NCI-H526 treated with DMSO at 0.1 percent for 48 hours (cell line): ENCODE measurements around the gene SERP1.

Source experiments
- DNase-seq: peaks from one replicate; lab custom pipeline; 2025; lab: John Stamatoyannopoulos, UW

SERP1 gene

DNA sequence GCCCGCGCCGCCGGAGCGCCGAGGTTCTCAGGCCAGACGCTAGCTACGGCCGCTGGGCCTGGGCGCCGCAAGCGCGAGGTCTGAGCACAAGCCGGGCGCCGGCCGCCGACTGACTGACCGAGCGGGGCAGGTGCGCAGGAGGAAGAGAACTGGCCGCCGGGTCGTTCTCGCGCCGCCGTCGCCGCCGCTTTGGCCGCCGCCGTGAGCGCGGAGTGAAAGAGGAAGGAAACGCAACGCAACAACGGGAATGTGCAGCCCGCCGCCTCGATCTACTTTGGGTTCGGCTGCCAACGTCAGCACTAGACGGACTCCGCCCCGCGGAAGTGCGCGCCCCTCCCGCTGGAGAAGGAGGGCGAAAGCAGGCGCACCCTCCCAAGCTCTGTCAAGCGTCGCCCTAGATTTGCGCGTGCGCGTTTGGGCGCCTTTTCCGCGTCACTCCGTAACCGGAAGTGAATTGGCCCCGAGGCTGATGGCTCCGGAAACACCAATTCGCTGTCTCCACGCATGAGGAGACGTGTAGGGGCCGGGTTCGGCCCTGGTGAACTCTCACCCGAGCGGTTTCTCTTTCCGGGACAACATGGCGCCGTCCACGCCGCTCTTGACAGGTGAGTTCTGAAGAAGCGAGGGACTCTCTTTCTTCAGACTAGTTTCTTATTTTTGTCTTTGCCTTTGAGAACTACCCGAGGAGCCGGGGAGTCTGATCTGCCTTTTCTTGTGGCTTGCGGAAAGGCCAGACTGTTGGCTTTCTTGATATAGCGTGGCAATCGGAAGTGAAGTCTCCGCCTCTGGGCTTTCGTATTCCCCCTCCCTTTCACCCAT, at the start of gene SERP1, which contains the start of gene EIF2A:
Gene SERP1, minus strand, starts transcription at position 271 of the 819 bp plus-strand sequence. CDS start 361 bp downstream, outside the sequence.
Gene EIF2A, plus strand, starts transcription at position 562 of the 819 bp plus-strand sequence. Its CDS starts 16 bp downstream, at position 578.
- peak; percentile 99 for DNase-seq

DNA sequence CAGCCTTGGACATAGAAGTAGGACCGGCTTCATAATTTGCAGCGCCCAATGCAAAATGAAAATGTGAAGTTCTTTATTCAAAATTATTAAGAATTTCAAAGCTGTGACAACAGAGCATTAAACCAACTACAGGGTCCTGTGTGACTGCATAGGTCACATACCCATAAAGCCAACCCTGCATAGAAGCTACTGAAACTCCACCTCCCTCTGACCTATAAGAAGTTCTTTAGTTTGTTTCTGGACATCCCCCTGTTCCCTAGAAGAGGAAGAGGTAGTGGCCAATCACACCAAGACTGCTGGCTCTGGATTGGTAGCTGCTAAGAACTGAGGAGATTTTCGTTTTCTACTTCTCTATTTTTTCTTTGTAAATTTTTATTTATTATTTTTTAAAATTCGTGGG, 47.9 kb upstream of the SERP1 start:
- DNase-seq = no peak

DNA sequence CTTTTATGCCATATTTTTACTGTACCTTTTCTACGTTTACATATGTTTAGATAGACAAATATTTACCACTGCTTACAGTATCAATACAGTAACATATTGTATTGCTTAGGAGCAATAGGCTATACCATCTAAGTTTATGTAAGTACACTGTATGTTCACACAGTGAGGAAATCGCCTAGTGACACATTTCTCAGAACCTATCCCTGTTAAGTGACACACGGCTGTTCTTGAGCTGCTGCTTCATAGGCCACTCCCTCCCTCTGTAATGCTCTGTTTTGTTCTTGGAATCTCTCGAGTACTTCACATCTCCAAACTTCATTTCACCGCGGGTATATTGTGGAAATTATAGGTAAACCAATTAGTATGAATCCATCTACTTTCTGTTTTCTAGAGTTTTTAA, 43.5 kb upstream of the SERP1 start:
- no peak for DNase-seq

DNA sequence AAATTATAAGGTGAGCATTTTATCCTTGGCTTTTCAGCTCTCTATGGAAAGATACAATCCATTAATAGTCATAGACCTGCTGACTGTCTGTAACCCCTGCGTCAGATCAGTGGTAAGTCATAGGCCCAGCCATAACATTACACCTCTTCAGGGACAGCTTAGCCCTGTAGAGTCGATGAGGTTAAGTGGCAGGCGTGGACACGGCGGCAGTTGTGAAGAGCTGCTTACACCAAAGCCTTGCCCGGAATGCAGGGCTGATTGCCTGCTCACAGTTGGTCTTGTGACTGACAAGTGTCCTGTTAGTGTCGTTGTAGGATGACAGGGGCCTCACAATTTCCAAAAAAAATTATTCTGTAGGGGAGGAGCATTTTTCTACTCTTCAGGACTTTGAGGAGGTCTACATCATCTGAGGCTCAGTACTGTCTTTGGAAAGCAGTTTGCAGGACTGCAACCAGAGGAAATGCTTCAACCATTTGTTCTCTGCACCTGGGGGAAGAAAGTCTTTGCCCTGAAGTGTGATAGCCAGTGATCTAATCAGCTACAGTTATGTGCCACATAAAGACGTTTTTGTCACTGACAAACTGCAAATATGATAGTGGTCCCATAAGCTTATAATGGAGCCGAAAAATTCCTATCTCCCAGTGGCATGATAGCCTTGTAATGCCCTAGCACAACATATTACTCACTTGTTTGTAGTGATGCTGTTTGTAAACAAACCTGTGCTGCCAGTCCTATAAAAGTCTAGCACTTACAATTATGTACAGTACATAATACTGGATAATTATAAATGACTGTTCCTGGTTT, 41.9 kb upstream of the SERP1 start:
- no peak for DNase-seq

DNA sequence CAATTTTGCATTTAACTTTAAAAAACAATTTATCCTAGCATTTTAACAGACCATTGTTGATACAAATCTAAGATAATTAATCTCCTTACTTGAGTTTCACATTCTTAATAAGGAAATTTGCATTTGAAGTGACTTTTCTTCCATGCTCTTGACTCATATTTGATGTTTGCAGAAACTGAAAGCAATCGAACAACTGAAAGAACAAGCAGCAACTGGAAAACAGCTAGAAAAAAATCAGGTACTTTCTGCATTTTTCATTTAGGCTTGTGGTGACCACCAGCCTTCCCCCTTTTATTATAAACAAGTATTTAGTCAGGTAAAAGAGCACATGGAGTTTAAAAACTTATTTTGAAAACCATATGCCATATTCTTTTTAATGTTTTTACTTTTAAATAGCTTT, 36.7 kb upstream of the SERP1 start:
- DNase-seq = no peak

DNA sequence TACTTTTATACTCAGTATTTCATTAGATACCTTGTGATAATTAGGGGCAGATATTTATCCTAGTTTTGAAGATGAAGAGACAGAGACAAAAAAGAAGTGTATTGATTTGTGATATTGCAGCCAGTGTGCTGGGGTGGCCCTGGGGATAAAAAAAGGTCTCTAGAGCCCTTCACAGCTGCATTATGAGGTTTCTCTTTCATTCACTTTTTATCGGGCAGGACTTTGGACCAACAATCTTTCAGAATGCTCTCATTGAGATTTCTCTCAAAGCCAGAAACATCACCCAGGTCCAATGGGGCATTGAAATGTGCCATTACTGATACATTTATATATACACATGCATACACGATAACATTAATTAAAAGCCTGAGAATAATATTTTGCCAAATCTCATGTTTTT, 36.3 kb upstream of the SERP1 start:
- DNase-seq = no peak

DNA sequence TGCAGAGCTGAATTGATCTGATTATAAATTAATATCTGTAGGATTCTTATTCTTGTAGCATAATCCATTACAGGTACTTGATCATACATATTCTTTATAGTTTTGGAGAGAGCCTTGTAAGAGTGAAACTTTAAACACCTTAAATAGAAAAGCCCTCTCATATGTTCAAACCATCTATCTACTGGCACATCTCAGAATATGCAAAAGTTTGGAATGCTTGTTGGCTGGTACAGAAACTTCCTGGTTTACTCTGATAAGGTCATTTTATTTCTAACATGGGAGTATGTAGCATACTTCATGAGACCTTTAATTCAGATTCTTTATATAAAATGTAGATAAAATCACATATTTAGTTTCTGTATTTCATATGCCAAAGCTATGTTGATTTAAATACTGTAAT, 34.9 kb upstream of the SERP1 start:
- DNase-seq = no peak

DNA sequence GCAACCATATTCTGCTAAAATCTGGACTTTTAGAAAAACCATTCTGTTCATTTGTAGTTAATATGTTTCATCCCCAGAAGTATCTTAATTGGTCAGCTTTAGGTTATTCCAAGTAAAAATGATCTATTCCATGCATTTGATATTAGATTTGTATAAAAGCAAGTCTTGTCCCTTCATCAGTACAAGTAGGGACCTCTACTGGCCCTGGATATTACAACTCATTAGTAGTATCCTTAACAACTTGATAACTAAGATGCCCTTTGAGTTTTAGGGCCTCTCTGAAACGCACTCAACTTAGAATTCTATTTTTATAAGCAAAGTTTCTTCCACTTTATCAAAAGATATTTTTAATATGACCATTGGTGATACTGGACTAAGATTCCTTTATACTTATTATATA, 31.6 kb upstream of the SERP1 start:
- DNase-seq = no peak

DNA sequence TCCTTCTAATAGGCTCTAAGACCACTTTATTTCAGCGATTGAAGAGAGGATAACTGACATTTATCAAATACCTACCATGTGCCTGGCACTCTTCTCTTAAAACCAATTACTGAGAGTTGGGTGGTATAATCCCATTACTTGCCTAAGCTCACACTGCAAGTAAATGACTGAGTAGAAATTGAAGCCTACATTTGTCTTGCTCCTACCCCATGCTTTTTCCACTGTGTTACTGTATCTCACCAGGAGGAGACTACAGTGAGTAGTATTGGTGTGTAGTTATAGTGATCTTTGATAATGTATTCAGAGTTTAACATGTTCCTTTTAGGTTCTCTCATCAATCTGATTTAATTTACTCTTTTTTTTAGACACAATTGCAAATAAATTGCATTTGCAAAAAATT, 21.0 kb upstream of the SERP1 start:
- DNase-seq = no peak

DNA sequence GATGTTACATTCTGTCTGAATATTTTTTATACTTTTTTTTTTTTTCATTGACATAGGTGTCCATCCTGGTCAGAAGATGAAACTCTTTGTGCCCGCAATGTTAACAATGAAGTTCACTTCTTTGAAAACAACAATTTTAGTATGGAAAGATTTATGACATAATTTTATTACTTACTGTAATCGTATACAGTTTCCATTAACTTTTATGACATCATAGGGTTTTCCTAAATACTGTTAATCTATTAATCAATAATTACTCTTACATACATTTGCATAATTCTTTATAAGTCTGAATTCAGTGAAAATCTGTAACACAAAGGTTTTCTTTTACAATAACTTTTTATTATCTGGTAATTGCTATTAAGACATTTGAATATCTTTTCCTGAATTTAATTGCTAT, 17.9 kb upstream of the SERP1 start:
- DNase-seq = no peak

DNA sequence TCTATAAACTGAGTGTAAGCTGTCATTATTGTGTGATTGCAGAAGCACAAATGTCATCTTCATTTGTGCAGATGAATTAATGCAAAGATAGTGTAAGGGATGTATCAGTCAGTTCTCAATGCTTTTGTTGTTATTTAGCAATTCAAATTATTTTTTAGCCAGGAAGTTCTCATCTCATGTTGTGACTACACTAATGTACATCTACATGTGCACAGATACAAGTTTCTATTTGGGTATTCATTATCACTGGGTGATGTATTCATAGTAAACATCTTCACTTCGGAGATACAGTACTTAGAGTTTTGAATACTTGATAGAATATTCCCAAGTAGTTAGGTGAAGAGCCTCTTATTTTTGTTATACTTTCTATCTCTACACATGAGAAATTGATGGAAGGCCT, 11.4 kb upstream of the SERP1 start:
- no peak for DNase-seq

DNA sequence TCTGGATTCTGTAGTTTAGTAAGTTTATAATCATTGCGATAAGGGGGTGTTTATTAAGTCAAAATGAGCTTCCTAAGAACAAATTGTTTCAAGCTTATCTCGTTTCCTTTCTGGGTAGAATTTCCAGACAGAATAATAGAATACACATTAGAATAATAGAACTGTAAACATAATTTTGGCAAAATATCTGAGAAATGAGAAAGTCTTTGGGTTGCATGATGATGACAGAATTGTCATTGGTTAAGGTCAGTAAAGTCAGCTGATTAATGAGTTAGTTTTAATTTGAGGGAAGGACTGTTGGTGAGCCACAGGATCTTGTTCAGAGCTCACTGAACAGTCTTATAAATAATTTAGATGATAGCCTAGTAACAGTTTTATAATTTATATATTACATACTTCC, 10.5 kb upstream of the SERP1 start:
- no peak for DNase-seq

DNA sequence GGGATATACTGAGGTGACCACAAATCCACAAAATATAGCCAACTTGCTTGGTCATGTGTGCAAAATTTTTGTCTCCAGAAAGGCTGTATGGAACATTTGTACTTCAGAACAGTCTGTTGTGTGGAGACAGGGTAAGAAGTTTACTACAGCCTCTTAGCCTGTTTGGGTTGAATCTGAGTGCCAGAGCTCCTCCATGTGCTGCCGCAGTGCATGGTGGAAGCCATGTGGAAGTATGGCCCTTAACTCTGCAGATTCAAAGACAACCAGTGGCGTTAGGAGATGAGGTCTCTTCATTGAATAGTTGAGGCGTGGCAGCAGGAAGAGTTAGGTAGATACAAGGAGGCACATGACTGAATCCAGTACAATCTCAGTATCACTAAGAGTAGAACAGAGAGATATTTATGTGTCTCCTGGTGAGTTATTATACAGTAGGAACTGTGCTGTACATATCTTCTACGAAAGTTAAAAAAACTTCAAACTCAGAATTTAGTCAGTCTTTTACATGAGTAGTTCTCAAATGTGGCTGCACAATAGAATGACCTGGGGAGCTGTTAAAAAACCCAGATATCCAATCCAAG, 9.7 kb upstream of the SERP1 start:
- no peak for DNase-seq

DNA sequence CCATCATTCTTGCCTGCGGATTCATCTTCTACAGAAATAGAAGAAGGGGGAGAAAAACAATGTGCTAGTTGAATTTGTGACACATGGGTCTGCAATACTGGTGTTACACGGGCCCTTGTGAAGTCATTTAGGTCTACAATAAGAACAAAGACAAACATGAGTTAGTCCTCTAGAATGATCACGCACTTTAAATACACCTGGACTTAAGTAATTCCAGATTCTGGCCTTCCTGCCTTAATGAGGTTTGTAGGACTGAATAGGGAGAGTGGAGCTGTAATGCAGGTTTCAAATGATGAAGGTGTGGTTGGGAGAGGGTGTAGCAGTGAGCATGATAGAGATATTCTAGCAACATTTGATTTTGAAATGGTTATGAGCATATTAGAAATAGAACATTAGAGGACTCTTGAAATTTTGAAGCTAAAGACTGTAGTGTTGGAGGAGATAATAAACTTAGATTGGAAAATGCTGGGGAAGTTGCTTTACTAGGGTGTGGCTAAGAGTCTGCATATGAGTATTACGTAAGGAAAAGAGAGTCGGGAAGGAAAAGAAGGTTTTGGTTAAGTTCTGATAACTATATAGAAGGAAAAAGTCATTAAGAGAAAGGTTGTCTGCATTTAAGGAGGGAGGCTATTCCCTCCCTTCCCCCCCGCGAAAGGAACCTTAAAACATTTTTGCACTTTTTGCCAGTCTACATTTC, 897 bp upstream of the SERP1 start:
- no peak for DNase-seq

DNA sequence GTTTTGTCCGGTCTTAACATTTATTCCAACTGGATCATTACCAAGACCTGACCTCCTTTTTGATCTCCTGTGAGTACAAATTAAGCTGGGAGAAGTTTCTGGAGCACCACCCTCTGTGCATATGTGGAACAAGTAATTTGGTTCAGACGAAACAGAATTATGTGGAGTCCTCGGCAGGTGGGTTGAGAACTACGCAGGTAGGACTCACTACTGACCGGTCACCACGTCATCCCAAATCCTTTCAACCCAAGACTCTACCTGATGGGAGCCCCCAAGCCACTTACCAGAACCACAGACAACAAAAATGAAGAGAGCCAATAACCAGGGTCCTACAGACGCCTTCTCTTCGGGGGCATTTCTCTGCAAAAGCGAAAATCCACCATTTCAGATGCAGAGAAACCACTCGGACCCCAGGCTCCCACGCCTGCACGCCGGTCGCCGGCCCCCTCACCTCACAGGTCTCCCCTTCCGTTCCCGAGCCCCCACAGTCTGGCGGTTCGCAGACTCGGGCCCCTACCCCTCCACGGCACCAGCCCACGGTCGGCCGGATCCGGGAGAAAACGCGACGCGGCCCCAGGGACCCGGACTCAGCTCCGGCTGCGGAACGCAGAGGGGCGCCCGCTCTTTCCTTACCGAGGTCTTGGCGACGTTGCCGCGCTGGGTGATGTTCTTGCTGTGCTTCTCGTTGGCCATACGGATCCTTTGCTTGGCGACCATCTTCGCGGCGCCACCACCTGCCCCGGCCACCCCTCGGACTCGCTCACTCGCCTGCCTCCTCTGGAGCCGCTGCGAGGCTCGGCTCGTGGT, 674 bp downstream of the SERP1 start:
- peak; percentile 81 for DNase-seq

DNA sequence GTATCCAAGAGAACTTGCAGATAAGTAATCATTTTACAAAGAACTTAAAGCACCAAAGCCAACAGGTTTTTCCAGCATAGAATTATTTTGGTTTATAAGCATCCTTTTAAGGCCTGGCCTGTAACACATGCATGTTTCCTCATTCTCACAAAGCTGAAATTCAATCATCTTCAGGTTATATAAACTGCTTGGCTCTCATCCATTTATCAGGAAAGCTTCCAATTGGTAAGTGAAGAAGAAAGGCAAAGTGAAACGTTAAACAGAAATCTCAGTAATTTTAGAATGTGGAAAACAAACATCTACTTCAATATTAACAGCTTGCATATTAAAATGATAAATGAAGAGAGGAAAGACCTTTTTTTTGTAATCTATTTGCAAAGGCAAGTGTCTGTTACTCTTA, 1.6 kb downstream of the SERP1 start:
- no peak for DNase-seq

DNA sequence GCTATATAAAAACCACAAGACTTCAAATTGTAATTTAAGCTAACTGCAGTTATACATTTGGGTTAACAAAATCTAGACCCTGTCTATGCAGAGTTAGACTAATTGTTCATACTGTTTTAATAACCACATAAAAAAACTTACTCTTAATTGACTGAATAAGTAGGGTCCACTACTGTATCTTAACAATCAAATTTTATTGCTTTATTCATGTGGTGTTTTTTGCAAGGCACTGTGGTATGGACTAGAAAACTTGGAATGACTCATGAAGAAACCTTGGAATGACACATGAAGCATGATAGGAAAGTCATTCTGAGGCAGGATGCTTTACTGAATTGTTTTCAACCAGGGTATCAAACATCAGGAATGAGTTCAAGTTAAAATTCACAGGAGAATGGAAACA, 2.3 kb downstream of the SERP1 start:
- no peak for DNase-seq

DNA sequence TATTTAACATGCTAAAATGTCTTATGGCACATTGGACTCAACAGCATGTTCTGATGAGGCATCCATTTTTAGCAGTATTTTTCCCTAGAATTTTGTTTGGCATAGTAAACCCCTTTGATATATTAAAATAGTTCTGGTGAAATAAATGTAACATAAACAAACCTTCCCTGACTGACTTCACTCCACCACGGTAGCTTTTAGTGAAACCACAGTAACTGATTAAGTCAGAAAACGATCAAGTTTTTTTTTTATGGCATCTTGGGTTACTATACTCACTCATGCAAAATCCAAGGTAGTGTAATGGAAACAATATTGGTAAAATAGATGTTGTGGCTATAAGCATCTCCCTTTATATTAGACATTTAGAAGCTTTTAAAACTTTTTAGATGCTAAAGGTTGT, 2.8 kb downstream of the SERP1 start:
- DNase-seq = no peak

DNA sequence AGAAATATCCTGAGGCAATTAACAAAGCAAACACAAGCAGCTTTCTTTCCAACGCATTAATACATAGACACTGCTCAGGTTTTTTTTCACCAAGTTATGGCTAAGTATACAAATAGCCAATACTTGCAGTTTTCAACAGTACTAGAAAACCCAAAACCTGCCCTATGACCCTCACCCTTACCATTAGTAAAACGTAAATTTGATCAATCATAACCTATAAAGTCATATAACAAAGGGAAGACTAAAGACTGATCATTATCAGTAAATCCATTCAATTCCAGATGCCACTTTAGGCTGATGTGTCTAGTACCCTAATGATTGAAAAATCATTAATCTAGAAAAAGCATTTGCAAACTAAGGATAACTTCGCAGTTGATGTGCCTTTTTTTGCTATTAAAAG, 3.2 kb downstream of the SERP1 start:
- no peak for DNase-seq

DNA sequence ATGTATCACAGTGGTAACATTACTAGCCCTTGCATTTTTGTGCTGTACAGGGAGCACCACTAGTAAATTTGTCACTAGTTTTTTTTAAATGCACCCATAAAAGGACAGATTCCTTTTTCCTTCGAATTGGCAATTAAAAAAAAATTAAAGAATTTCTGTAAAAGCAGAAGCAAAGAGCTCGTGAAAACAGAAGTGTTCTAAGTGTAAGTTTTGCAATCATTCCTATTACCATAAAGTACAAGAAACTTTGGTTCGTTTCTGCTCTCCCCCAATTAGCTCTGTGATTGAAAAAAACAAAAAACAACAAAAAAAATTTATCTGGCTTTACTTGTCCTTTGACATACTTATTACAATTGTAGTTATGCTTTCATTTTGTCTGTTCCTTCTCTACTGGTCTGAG, 5.3 kb downstream of the SERP1 start:
- no peak for DNase-seq

DNA sequence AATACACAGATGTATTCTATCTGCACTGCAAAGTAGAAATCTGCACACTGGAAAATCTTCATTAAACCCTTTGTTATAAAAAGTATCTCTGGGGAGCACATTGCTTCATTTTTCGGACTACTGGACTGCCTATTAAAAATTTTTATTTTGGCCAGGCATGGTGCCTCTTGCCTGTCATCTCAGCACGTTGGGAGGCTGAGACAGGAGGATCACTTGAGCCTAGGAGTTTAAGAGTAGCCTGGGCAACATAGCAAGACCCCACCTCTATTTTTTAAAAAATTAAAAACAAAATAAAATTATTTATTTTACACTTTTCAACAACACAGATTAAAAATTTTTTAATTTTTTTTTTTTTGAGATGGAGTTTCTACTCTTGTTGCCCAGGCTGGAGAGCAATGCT, 6.0 kb downstream of the SERP1 start:
- DNase-seq = no peak
